ENCODE results near the gene NOP16.

GRCh38 chr5:176396330-176396729 is 7.9 kb upstream of the NOP16 start:
- TF ChIP-seq BHLHE40 (IDR thresholded peaks at IDR 0.05; ENCODE audit: low read length) (no peak), RXRB (CRISPR knock-in tag; IDR thresholded peaks at IDR 0.05; ENCODE audit: borderline replicate concordance) (no peak), SRSF1 (optimal IDR thresholded peaks at IDR 0.05; ENCODE audit: low read depth, low read length) (no peak), ZNF839 (CRISPR knock-in tag; IDR thresholded peaks at IDR 0.05; ENCODE audit: borderline replicate concordance) (no peak)
- TF ChIP-seq, protein P1, sequence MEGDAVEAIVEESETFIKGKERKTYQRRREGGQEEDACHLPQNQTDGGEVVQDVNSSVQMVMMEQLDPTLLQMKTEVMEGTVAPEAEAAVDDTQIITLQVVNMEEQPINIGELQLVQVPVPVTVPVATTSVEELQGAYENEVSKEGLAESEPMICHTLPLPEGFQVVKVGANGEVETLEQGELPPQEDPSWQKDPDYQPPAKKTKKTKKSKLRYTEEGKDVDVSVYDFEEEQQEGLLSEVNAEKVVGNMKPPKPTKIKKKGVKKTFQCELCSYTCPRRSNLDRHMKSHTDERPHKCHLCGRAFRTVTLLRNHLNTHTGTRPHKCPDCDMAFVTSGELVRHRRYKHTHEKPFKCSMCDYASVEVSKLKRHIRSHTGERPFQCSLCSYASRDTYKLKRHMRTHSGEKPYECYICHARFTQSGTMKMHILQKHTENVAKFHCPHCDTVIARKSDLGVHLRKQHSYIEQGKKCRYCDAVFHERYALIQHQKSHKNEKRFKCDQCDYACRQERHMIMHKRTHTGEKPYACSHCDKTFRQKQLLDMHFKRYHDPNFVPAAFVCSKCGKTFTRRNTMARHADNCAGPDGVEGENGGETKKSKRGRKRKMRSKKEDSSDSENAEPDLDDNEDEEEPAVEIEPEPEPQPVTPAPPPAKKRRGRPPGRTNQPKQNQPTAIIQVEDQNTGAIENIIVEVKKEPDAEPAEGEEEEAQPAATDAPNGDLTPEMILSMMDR (CRISPR knock-in tag; IDR thresholded peaks at IDR 0.05): no peak
- TF ChIP-seq, protein P2, sequence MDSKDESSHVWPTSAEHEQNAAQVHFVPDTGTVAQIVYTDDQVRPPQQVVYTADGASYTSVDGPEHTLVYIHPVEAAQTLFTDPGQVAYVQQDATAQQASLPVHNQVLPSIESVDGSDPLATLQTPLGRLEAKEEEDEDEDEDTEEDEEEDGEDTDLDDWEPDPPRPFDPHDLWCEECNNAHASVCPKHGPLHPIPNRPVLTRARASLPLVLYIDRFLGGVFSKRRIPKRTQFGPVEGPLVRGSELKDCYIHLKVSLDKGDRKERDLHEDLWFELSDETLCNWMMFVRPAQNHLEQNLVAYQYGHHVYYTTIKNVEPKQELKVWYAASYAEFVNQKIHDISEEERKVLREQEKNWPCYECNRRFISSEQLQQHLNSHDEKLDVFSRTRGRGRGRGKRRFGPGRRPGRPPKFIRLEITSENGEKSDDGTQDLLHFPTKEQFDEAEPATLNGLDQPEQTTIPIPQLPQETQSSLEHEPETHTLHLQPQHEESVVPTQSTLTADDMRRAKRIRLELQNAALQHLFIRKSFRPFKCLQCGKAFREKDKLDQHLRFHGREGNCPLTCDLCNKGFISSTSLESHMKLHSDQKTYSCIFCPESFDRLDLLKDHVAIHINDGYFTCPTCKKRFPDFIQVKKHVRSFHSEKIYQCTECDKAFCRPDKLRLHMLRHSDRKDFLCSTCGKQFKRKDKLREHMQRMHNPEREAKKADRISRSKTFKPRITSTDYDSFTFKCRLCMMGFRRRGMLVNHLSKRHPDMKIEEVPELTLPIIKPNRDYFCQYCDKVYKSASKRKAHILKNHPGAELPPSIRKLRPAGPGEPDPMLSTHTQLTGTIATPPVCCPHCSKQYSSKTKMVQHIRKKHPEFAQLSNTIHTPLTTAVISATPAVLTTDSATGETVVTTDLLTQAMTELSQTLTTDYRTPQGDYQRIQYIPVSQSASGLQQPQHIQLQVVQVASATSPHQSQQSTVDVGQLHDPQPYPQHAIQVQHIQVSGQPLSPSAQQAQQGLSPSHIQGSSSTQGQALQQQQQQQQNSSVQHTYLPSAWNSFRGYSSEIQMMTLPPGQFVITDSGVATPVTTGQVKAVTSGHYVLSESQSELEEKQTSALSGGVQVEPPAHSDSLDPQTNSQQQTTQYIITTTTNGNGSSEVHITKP (CRISPR knock-in tag; IDR thresholded peaks at IDR 0.05; ENCODE audit: low read depth): no peak
